Measurements from ENCODE around the gene PID1. TPM values are rescaled to one million over a fixed set of nuclear protein-coding genes. Genes with fewer than 3 reads are reported as not detected.

PID1 gene
- total RNA-seq, 1 experiment from 2014 or later: 63.3 TPM

GRCh38 chr2:229022652-229023051 lies 248.4 kb downstream of the PID1 start:
- Histone ChIP-seq H3K36me3 (peaks cover 26% of the 10 kb centered on the region), H3K27me3 (no peaks in the 10 kb centered on the region), H3K4me3 (no peak overlapping the region), H3K9me3 (no peaks in the 10 kb centered on the region)
- DNase-seq: no peak

GRCh38 chr2:229022071-229022470 lies 249.0 kb downstream of the PID1 start:
- no peaks in the 10 kb centered on the region for H3K9me3 ChIP-seq
- no peak overlapping the region for H3K4me3 ChIP-seq
- no peak for DNase-seq
- H3K36me3 ChIP-seq: peaks cover 26% of the 10 kb centered on the region
- H3K27me3 ChIP-seq: no peaks in the 10 kb centered on the region

- H3K36me3 ChIP-seq: no peaks in the 10 kb centered on the region
- no peak overlapping the region for H3K4me3 ChIP-seq
- no peaks in the 10 kb centered on the region for H3K9me3 ChIP-seq
- DNase-seq: no peak
- no peaks in the 10 kb centered on the region for H3K27me3 ChIP-seq
Measured at GRCh38 chr2:229009816-229010215, 261.3 kb downstream of the PID1 start.

- H3K9me3 ChIP-seq: peaks cover 5% of the 10 kb centered on the region
- no peaks in the 10 kb centered on the region for H3K36me3 ChIP-seq
- H3K4me3 ChIP-seq: no peak overlapping the region
- no peaks in the 10 kb centered on the region for H3K27me3 ChIP-seq
- DNase-seq: no peak
Measured at GRCh38 chr2:229003256-229003655, 267.8 kb downstream of the PID1 start.

- Histone ChIP-seq H3K36me3 (no peaks in the 10 kb centered on the region), H3K9me3 (peaks cover 5% of the 10 kb centered on the region), H3K4me3 (no peak overlapping the region), H3K27me3 (no peaks in the 10 kb centered on the region)
- DNase-seq: no peak
Measured at GRCh38 chr2:229001196-229001595, 269.9 kb downstream of the PID1 start.

- Histone ChIP-seq H3K4me3 (no peak overlapping the region), H3K36me3 (no peaks in the 10 kb centered on the region), H3K9me3 (peaks cover 5% of the 10 kb centered on the region), H3K27me3 (no peaks in the 10 kb centered on the region)
- DNase-seq: no peak
Measured at GRCh38 chr2:228999326-228999725, 271.8 kb downstream of the PID1 start.

- Histone ChIP-seq H3K27me3 (no peaks in the 10 kb centered on the region), H3K4me3 (no peak overlapping the region), H3K9me3 (no peaks in the 10 kb centered on the region; the same call in 1 of the 2 replicates), H3K36me3 (no peaks in the 10 kb centered on the region)
- DNase-seq: no peak
Measured at GRCh38 chr2:228988786-228989185, 282.3 kb downstream of the PID1 start.

- Histone ChIP-seq H3K9me3 (no peaks in the 10 kb centered on the region; the same call in 1 of the 2 replicates), H3K27me3 (no peaks in the 10 kb centered on the region), H3K36me3 (no peaks in the 10 kb centered on the region), H3K4me3 (no peak overlapping the region)
- DNase-seq: no peak
Measured at GRCh38 chr2:228987441-228988155, 283.5 kb downstream of the PID1 start.

- no peak overlapping the region for H3K4me3 ChIP-seq
- no peaks in the 10 kb centered on the region; the same call in 1 of the 2 replicates for H3K9me3 ChIP-seq
- no peaks in the 10 kb centered on the region for H3K36me3 ChIP-seq
- DNase-seq: no peak
- H3K27me3 ChIP-seq: no peaks in the 10 kb centered on the region
Measured at GRCh38 chr2:228986961-228987360, 284.1 kb downstream of the PID1 start.

- H3K4me3 ChIP-seq: no peak overlapping the region
- no peaks in the 10 kb centered on the region for H3K36me3 ChIP-seq
- H3K27me3 ChIP-seq: no peaks in the 10 kb centered on the region
- DNase-seq: no peak
- H3K9me3 ChIP-seq: peaks cover 2% of the 10 kb centered on the region; the same call in 1 of the 2 replicates
Measured at GRCh38 chr2:228983700-228984099, 287.4 kb downstream of the PID1 start.

- H3K4me3 ChIP-seq: no peak overlapping the region
- no peaks in the 10 kb centered on the region for H3K27me3 ChIP-seq
- no peak for DNase-seq
- H3K36me3 ChIP-seq: no peaks in the 10 kb centered on the region
- H3K9me3 ChIP-seq: no peaks in the 10 kb centered on the region; the same call in 1 of the 2 replicates
Measured at GRCh38 chr2:228974169-228974568, 296.9 kb downstream of the PID1 start.
